Transverse colon (tissue), 4 donors: ENCODE results near the gene NATD1. TPM values are rescaled to one million over a fixed set of nuclear protein-coding genes. Genes with fewer than 3 reads are reported as not detected.

Source experiments
- DNase-seq: peaks from one replicate; pipeline ENCODE4 v3.0.0-alpha.2; 2019
- H3K27ac ChIP-seq, 4 donors: fragments of 200-600 bp; sonication (generic); 2 replicates each; pipeline ENCODE4 v1.5.1; 2016 to 2018; ENCODE audit warnings: inconsistent platforms in 4 of 4
- H3K27me3 ChIP-seq: fragments of 200-600 bp; sonication (generic); 2 replicates; pipeline ENCODE4 v1.5.1; 2017; ENCODE audit warnings: inconsistent platforms
- H3K36me3 ChIP-seq, 4 donors: fragments of 200-600 bp; sonication (generic); 2 replicates each; pipeline ENCODE4 v1.5.1; 2017 to 2019; ENCODE audit warnings: inconsistent platforms in 4 of 4
- H3K4me1 ChIP-seq, 4 donors: fragments of 200-600 bp; sonication (generic); 2 replicates each; pipeline ENCODE4 v1.5.1; 2017 to 2020; ENCODE audit warnings: inconsistent platforms in 4 of 4
- H3K4me3 ChIP-seq, 4 donors: fragments of 200-600 bp; sonication (generic); 1 replicate in 1 of 4; 2 replicates in 3 of 4; pipeline versions ENCODE4 v1.5.1 to v1.6.1; 2017 to 2019; ENCODE audit warnings: inconsistent platforms in 4 of 4
- H3K9me3 ChIP-seq, 2 donors: fragments of 200-600 bp; sonication (generic); 2 replicates each; pipeline ENCODE4 v1.5.1; 2017 to 2019; ENCODE audit warnings: inconsistent platforms in 2 of 2
- EP300 ChIP-seq: sonication (generic); formaldehyde crosslinking; IDR thresholded peaks from one replicate; pipeline ENCODE4 v1.6.1; 2017; ENCODE audit warnings: antibody characterized with exemption, low read depth
- POLR2A ChIP-seq: fragments of 450-650 bp; IDR thresholded peaks from one replicate; pipeline ENCODE4 v1.6.1; 2016; ENCODE audit warnings: antibody characterized with exemption, mild to moderate bottlenecking, moderate library complexity
- POLR2AphosphoS5 ChIP-seq, 3 donors: sonication (generic); formaldehyde crosslinking; IDR thresholded peaks; one replicate each; pipeline ENCODE4 v1.6.1; 2016; ENCODE audit warnings: antibody characterized with exemption in 3 of 3
- WGBS, 2 donors: methylation state at CpG; one replicate each; pipeline ENCODE4 v1.1.5; 2018; ENCODE audit warnings: low coverage in 1 of 2; 5-methylcytosine and 5-hydroxymethylcytosine counted together
- in situ Hi-C, 4 donors: fragments of 200-750 bp; cut with MboI; loops; one replicate each; pipeline versions ENCODE4 v1.15.0 to v1.15.1; 2017; ENCODE audit warnings: low sequenced_read_pairs in 3 of 4, low pct_ligation_motif_present in 1 of 4, low pct_unique_long_range_greater_than_20kb in 1 of 4
- intact Hi-C: fragments of 100-400 bp; cut with DNase I; formaldehyde crosslinking; loops from one replicate; pipeline ENCODE4 v1.15.1; 2023; ENCODE audit warnings: low total_unique reads
- total RNA-seq, 4 donors: library from RNA; depleted of rRNA; stranded (reverse); fragments of >200 nt; gene quantifications; one replicate each; pipeline ENCODE4 v1.1.0, GENCODE V29; 2016
- TF ChIP-seq, protein P1 (sequence below), 5 experiments: fragments of 200-600 bp in 3 of 5; fragments of 450-650 bp in 2 of 5; sonication (generic) in 3 of 5; IDR thresholded peaks; 1 replicate in 2 of 5; 2 replicates in 3 of 5; pipeline ENCODE4 v1.5.1; 2016 to 2017; ENCODE audit warnings: antibody characterized with exemption in 5 of 5, inconsistent platforms in 3 of 5, mild to moderate bottlenecking in 2 of 5, moderate library complexity in 1 of 5

NATD1 gene
- total RNA-seq, 4 donors from 2014 or later = 1.4 to 7.9 (median 5.0) TPM

DNA sequence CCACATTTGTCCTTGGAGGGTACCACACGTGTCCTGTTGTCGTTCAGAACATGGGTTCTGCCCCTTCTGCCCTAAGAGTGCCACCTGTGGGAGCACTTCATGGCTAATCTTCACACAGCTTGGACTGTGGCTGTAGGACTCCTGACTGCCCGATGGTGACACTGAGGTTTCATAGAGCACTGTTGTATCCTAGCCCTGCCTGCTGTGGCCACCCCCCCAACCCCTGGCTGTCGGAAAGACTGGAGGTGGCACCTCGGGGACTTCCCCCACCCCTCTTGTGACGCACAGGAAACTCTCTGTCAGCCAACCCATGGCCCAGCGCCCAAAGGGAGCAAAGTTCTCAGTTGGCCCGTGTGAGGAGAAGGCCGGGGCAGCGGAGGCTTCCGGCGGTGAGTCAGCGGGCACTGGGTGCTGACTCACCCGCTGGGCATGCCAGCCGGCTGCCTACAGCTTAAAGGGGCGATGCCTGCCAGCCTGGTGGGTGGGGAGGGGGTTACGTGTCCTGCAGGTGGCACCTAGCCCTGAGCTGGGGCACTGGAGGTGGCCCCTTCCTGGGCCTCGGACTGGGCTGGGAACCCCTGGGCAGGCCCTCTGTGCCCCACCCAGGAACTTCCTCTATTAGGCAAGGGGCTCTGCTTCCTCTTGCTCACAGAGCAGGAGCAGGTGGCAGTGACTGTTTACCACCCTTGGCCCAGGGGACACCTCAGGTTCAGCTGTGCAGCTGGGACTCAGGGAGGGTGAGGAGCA, 34.7 kb upstream of the NATD1 start:
- Histone ChIP-seq H3K4me1 (peaks cover 36 to 51% (median 49%) of the 10 kb centered on the region in 4 donors), H3K36me3 (no peaks in the 10 kb centered on the region), H3K4me3 (peak overlapping the region; percentile 15 to 97 (median 54)), H3K27ac (peak overlapping the region; percentile 98 to 99 (median 98)), H3K27me3 (no peaks in the 10 kb centered on the region), H3K9me3 (no peaks in the 10 kb centered on the region)
- intact Hi-C loops (loop anchor here (5.0 to 10.0 kb wide), 2 partner anchors 161 to 227 kb away; partner anchors contain the start of gene DHRS7B), in situ Hi-C loops (no loop called here)
- WGBS, 2 donors = 1% methylated on average over 14 of the region's 18 CpGs; no CpG with 5 or more reads in 1 of the 2 donors
- TF ChIP-seq POLR2A = peak; percentile 67
- peak; percentile 73 for TF ChIP-seq EP300
- TF ChIP-seq POLR2AphosphoS5 (IDR thresholded peaks at IDR 0.05) = peak; percentile 81 to 92 (median 90)
- TF ChIP-seq, protein P1, sequence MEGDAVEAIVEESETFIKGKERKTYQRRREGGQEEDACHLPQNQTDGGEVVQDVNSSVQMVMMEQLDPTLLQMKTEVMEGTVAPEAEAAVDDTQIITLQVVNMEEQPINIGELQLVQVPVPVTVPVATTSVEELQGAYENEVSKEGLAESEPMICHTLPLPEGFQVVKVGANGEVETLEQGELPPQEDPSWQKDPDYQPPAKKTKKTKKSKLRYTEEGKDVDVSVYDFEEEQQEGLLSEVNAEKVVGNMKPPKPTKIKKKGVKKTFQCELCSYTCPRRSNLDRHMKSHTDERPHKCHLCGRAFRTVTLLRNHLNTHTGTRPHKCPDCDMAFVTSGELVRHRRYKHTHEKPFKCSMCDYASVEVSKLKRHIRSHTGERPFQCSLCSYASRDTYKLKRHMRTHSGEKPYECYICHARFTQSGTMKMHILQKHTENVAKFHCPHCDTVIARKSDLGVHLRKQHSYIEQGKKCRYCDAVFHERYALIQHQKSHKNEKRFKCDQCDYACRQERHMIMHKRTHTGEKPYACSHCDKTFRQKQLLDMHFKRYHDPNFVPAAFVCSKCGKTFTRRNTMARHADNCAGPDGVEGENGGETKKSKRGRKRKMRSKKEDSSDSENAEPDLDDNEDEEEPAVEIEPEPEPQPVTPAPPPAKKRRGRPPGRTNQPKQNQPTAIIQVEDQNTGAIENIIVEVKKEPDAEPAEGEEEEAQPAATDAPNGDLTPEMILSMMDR (IDR thresholded peaks at IDR 0.05) = no peak
- peak; percentile 99 for DNase-seq

DNA sequence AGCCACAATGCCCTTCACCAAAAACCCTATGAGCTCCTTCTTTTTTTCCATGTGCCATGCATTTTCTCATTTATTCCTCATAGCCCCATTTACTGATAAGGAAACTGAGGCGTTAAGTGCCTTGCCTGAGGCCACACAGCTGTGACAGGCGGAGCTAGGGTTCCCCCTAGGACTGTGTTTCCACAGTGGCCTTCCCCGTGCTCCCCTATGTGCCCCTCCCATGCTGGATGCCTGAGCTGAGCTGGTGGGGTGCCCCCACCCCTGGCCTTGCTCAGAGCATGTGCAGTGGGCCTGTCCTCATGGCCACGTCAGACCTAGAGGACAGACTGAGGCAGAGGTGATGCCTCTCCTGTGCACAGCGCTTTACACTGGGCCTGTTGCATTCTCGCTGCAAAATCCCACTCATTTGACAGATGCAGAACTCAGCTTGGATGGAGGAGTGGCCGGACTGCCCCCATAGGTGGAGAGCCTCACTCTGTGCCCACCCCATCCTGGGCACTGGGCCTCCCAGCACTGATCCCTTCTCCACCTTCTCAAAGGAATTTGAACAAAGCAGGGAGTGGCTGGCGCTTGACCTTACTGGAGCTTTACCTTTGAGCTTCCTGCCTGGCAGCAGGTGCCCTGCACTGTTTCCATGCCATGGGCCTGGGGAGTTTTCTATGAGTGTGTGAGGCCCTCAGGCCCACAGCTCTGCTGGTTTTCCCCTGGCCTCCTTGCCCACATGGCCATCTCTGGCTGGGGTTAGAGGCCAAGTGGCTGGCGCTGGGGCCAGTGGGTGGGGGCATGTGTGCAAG, 33.9 kb upstream of the NATD1 start:
- 24 to 60% methylated on average over 1 to 9 of the region's 9 CpGs for whole genome bisulfite sequencing, 2 donors
- DNase-seq = peak; percentile 81
- H3K4me1 ChIP-seq = peaks cover 36 to 51% (median 49%) of the 10 kb centered on the region in 4 donors
- peak overlapping the region; percentile 15 to 97 (median 88) for H3K4me3 ChIP-seq
- in situ Hi-C loops = no loop called here
- intact Hi-C loops = loop anchor here (5.0 to 10.0 kb wide), 2 partner anchors 160 to 228 kb away; partner anchors contain the start of gene DHRS7B
- H3K27ac ChIP-seq = peak overlapping the region; percentile 98 to 99 (median 98)
- H3K36me3 ChIP-seq = no peaks in the 10 kb centered on the region
- no peaks in the 10 kb centered on the region for H3K9me3 ChIP-seq
- no peaks in the 10 kb centered on the region for H3K27me3 ChIP-seq
- TF ChIP-seq POLR2AphosphoS5 (IDR thresholded peaks at IDR 0.05) = peak in 1 of 3 donors; percentile 21
- TF ChIP-seq, protein P1 (IDR thresholded peaks at IDR 0.05) = no peak

GRCh38 chr17:21286066-21286770, 33.0 kb upstream of the NATD1 start:
- Histone ChIP-seq H3K4me1 (peaks cover 36 to 51% (median 49%) of the 10 kb centered on the region in 4 donors), H3K27ac (peak overlapping the region; percentile 98 to 99 (median 98)), H3K9me3 (no peaks in the 10 kb centered on the region), H3K27me3 (no peaks in the 10 kb centered on the region), H3K4me3 (peak overlapping the region; percentile 82 to 97 (median 92)), H3K36me3 (no peaks in the 10 kb centered on the region)
- peak; percentile 92 for DNase-seq
- intact Hi-C loops = loop anchor here (5.0 to 10.0 kb wide), 2 partner anchors 159 to 229 kb away; partner anchors contain the start of gene DHRS7B
- WGBS, 2 donors = 0 to 3% methylated on average over 1 to 14 of the region's 16 CpGs
- TF ChIP-seq POLR2A (peak; percentile 87), POLR2AphosphoS5 (IDR thresholded peaks at IDR 0.05) (peak; percentile 86 to 91 (median 88))
- TF ChIP-seq, protein P1 (IDR thresholded peaks at IDR 0.05) = no peak
- in situ Hi-C loops = no loop called here
